HG02885 (cell line): ENCODE data around the gene ELOVL6.
"Not testable (repeated sequence)": the region's sequence is repeated elsewhere in the genome, so short reads cannot be mapped to it uniquely, and the experiment has no call there.

Experiments used
- ATAC-seq: cut with Tn5 transposase; IDR thresholded peaks from one replicate; pipeline ENCODE4 v1.9.1; 2021; ENCODE audit warnings: mild to moderate bottlenecking; ENCODE audit not compliant: unreplicated experiment, poor library complexity

Gene ELOVL6

GRCh38 chr4:110164251-110164650 lies 34.2 kb downstream of the ELOVL6 start:
- no peak for ATAC-seq

DNA sequence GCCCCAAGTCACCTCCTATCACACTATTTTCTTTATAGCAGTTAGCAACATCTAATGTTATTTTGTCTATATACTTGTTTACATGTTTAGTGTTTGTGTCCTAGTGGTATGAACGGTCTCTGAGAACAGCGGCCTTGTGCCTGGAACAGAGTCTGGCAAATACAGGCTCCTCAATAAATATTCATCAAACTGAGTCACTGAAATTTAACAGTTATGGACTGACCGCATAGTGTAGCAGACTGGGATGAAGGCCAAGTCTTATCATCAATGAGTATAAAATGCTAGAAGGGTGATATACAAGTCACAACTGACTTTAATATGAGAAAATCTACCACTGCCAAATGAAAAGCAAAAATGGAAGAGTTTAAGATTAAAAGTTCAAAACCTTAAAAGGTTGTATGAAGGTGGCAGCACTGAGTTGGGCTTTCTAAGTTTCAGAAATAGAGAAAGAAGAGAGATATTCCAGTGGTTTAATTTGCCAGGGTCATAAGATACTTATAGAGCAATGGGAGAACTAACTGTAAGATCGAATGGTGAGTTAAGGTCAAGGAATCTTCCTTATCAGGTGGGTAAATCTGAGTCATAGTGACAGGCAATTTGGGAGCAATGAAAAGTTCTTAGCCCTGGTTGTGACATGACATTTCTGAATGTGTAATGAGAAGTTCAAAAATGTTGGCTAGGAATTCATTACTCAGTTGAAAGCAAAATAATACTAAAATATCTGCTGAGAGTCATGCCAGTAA lies 34.9 kb downstream of the ELOVL6 start:
- ATAC-seq = no peak

DNA sequence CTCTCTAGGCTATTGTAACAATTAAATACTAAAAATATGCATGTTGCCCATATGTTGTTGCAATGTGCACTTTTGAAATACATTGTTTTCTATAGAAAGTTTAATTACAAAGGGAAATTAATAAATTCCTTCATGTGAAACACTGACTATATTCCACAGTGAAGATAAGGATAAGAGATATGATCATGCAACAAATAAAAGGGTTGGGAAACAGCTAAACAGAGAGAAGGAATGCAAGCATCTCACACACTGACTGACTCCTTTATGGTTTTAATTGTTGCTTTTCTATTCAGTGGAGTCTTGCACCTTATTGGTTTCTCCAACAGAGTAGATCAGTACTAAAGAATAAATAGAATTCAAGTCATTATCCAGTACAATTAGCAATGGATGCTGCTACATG lies 37.8 kb downstream of the ELOVL6 start:
- ATAC-seq = no peak

GRCh38 chr4:110159541-110159940 lies 38.9 kb downstream of the ELOVL6 start:
- no peak for ATAC-seq

DNA sequence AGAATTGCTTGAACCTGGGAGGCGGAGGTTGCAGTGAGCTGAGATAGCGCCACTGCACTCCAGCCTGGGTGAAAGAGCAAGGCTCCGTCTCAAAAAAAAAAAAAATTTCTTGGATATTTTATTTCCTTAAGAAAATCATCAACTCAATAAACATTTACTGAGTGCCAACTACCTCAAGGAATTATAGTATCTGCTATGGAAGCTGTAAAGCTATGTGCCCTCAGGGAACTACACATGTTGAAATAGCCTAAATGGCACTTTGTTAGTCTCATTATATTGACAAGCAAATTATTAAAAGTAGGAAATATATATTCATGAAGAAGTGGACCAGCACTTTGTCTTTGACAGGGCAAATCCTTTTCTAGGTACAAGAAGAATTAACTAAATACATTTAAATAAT lies 40.8 kb downstream of the ELOVL6 start:
- ATAC-seq = no peak

DNA sequence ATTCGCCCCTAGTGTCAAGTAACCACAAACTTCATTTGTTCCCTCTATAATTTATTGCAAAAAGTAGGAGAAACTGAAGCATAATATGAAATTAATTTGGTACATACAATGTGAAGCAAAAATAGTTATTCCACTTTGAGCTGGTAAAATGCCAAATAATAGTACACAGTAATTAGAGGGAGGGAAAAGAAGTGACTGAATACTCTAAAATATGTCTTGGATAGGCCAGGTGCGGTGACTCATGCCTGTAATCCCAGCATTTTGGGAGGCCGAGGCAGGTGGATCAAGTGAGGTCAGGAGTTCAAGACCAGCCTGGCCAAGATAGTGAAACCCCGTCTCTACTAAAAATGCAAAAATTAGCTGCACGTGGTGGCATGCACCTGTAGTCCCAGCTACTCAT lies 41.2 kb downstream of the ELOVL6 start:
- ATAC-seq = not testable (repeated sequence)

DNA sequence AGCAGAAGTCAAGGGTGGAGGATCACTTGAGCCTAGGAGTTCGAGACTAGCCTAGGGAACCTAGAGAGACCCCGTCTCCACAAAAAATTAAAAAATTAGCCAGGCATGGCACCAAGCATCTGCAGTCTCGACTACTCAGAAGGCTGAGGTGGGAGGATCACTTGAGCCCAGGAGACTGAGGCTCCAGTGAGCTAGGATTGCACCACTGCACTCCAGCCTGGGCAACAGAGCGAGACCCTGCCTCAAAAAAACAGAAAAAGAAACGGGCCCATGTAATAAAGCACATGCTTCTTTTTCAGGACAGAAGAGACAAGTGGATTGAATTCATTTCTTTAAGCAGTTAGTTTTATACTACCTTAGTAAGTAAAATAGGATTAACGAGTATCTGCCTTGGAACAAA lies 42.0 kb downstream of the ELOVL6 start:
- no peak for ATAC-seq

DNA sequence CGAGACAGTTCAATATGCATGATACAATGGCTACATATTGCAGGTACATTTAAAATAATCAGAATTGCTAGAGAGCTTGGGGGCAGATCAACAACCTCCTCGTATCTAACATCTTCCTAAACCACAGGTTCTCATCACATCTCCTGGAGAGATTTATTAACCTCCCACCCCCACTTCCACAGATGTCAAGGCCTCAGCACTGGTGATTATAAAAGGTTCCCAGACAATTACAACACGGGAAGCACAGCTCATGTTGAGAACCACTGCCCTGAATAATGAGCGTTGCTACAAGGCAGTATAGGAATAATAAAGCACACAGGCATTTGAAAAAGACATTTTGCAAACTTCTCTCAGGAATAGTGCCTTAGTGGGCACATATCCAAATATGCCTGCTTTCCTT lies 42.8 kb downstream of the ELOVL6 start:
- ATAC-seq = no peak

- no peak for ATAC-seq
Observed at GRCh38 chr4:110154582-110154981, 43.8 kb downstream of the ELOVL6 start.

DNA sequence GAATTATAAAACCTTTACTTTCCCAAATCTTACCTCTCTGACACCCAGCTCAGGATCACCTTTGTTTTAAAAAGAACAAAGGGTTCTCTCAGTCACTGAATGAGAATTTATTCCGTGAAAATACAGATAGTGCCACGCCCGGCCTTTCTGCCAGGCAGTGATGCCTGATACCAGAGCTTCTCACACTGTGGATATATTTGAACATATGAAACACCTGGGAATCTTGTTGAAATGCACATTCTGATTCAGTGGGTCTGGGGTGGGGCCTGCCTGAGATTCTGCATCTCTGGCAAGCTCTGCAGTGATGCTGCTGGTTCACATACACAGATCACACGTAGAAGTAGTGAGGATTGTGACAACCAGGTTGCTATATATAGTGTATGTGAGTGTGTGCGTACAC lies 46.0 kb downstream of the ELOVL6 start:
- ATAC-seq = no peak

- ATAC-seq = no peak
Observed at GRCh38 chr4:110149089-110149488, 49.3 kb downstream of the ELOVL6 start.

GRCh38 chr4:110142461-110142860 lies 56.0 kb downstream of the ELOVL6 start:
- ATAC-seq = no peak

DNA sequence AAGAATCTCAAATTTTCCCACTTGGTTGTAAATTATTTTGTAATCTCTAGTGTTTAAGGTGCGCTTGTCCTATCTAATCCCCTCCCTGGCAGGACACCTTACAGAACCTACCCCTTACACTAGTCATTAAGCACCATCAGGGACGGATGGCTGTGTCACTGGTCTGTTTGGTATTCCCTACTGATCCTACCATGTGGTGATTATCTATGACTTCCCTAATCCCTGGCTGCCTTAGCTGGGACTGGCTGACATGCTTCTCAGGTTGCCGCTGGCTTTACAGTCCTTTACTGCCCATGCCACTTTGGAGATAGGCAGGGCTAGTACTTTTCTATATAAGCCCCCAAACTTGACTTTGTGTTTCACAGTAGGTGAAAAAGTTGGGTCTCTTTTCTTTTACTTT lies 58.6 kb downstream of the ELOVL6 start:
- ATAC-seq = no peak

DNA sequence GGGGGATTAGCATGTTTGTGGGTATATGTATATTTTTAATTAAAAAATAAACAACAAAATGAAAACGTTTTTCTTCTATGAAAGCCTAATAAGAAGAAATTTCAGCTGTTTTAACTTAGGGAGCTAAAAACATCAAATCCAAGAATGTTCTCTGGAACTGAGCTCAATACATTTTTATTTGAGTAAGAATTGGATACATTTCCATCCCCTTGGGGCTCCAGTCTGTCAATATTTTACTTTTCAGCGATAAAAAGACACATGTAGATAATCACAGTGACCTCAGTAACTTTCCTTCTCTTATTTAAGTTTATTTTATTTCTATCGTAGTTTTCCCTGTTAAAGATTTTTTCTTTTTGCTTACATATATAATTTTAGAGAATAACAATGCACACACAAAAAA lies 59.3 kb downstream of the ELOVL6 start:
- no peak for ATAC-seq

GRCh38 chr4:110138551-110138950 lies 59.9 kb downstream of the ELOVL6 start:
- no peak for ATAC-seq

DNA sequence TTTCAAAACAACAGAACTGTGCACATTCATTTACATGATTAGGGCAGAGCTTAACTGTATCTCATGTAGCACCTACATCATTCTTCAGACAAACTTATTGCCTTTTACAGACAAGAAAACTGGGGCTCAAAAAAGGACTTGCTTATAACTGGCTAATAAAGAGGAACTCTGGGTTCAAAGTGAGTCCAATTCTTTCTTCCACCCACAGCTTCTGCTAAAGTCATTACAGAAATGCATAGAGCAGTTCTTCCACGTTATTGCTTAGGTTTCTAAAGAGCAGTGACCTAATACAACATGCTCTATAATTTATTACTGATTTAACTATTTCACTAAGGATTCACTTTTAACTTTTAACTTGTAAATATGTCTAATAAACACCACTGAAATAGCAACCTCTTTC lies 60.6 kb downstream of the ELOVL6 start:
- no peak for ATAC-seq

GRCh38 chr4:110135523-110135922 lies 62.9 kb downstream of the ELOVL6 start:
- no peak for ATAC-seq

DNA sequence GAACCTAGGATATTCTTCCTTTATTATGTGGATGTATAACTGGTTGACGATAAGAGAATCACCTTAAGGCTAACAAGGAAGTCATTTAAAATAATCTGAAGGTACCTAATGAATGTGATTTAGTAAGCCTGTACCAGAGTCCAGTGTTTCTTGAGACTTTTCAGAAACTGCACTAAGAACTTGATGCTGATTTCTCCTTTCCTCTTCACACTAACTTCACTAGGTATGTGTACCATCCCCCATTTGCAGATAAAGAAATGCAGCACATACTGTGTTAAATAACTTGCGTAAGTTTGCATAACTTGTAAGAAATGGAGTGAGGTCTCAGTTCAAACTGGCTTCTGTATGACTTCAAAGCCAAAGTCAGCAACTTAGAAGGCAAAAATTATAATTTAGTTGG lies 63.3 kb downstream of the ELOVL6 start:
- no peak for ATAC-seq

DNA sequence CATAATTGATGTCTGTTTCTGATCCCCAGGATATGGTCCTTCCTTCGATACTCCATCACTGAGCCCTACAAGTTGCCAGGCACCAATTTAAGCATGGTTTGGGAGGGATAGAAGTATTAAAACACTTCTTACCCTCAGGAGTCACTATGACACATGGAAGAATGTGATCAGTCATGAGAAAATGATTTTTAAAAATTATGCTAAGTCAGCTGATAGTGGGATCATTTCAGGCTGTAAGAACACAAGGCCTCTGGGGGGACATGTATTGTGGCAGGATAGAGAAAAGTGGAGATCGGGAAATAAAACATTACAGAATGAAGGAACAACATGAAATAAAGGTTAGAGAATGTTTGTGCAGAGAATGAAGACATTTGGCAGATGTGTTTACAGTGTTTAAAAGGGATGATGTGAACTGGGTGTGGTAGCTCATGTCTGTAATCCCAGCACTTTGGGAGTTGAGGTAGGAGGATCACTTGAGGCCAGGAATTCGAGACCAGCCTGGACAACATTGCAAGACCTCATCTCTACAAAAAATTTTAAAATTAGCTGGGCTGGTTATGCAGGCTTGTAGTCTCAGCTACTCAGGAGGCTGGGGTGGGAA lies 64.0 kb downstream of the ELOVL6 start:
- ATAC-seq = no peak

DNA sequence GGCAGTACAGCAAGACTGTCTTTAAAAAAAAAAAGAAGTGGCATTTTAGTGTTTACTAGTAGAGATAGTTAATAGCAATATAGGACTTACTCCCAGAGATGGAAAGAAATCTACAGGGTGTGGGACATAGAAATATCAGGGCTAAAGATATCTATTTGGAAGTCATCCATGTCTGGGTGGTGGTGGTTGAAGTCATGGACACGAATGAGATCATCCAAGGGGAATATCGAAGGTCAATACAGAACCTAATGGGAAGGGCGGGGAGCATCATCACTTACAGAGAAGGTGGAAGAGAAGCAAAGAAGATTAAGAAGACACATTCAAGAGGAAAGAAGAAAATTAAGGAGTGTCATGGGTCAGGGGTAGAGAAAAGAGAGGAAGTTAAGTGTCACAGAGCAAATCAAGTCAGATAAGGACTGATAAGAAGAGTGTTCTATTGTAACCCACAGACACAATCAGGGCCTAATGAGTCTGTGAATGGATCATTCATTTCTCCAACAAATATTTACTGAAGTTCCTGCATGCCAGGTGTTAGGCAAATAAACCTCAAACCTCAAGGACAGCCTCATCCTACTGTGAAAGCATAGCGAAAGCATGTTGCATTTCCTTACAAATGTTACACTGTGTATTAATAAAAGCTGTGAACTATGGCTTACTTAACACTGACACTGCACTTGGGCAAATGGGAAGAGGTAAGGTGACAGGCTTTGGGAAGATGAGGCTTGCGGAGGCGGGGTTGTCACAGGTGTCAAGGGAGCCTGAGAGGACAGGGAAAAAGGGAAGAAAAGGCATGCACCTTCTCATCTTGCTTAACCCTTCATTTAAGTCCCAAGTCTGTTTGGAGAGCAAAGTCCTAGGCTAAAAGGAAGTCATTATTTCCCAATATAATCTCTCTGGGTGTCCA lies 65.3 kb downstream of the ELOVL6 start:
- no peak for ATAC-seq

- ATAC-seq = no peak
Observed at GRCh38 chr4:110131916-110132315, 66.5 kb downstream of the ELOVL6 start.
